ENCODE data around the gene PSMB1.
A peak's percentile ranks its signal among the peaks of the same experiment; 100 is the strongest.

PSMB1 gene

DNA sequence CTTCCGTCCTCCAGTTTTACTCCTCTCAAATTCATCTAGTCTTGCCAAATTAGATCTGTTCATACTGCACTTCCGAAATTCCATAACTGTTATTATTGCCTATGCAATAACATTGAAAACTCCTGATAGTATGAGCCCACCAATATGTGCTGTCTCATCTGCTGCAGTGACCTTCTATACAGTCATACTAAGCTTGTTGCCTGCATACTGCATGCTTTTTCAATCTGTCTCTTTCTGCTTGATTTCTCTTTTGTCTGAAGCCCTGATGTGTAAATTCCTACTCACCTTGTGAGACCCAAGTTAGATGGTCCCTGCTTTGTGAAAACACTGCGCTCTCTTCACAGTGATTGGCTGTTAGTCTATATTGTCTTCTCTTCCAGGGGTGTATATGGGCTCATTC lies 2.2 kb upstream of the PSMB1 start:
- no peak overlapping the region for H3K27ac ChIP-seq
- TF ChIP-seq, protein P1, sequence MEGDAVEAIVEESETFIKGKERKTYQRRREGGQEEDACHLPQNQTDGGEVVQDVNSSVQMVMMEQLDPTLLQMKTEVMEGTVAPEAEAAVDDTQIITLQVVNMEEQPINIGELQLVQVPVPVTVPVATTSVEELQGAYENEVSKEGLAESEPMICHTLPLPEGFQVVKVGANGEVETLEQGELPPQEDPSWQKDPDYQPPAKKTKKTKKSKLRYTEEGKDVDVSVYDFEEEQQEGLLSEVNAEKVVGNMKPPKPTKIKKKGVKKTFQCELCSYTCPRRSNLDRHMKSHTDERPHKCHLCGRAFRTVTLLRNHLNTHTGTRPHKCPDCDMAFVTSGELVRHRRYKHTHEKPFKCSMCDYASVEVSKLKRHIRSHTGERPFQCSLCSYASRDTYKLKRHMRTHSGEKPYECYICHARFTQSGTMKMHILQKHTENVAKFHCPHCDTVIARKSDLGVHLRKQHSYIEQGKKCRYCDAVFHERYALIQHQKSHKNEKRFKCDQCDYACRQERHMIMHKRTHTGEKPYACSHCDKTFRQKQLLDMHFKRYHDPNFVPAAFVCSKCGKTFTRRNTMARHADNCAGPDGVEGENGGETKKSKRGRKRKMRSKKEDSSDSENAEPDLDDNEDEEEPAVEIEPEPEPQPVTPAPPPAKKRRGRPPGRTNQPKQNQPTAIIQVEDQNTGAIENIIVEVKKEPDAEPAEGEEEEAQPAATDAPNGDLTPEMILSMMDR (conservative IDR thresholded peaks at IDR 0.05; ENCODE audit: low read depth): no peak
- POLR2A ChIA-PET (ENCODE audit: low non-redundant PET): no interaction called here
- CTCF ChIA-PET: no interaction called here
- DNase-seq (ENCODE audit: low spot score): no peak

DNA sequence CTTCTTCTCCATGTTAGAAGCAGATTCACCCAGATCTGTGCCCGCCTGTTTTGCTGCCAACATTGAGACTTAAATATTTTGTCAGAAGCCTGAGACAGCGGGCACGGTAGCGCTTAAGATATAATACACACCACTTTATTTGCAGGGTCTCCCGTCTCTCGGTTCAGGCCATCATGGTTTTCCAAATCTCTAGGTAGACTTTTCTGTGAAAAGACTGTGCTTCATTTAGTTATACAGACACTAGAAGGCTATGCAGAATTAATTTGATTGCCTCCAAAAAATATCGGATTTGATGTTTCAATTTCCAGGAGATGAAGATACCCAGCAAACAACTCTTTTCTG lies 1.7 kb upstream of the PSMB1 start:
- CTCF ChIA-PET: no interaction called here
- peak overlapping the region; percentile 81 for H3K27ac ChIP-seq
- TF ChIP-seq, protein P1 (conservative IDR thresholded peaks at IDR 0.05; ENCODE audit: low read depth): no peak
- POLR2A ChIA-PET (ENCODE audit: low non-redundant PET): no interaction called here
- DNase-seq (ENCODE audit: low spot score): no peak

DNA sequence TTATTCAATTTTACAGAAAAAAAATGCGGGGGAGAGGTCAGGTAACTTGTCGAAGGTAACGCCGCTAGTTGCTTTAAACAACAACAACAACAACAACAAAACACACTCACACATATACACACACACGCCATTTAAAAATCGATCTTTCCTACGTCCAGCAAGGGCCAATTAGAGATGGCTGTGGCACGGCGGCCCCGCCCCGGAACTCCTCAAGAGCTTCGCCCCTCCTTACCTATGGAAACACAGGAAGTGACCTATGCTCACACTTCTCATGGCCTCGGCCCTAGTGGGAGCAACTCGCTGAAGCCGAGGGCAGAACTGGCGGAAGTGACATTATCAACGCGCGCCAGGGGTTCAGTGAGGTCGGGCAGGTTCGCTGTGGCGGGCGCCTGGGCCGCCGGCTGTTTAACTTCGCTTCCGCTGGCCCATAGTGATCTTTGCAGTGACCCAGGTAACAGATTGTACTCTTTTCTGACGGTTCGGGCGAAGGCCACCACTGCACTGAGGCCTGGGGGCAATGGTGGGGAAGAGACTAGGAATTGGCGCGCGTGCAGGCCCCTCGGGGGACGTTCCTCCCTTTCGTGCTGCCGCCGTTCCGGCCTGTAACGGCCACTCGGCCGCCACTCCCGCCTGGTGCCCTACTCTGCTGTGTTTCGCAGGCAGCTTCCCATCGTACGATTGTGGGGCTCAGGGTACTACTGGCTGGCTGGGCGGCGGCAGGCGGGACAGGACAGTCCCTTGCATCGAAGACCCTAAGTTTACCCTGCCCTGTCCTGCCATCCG lies 1.1 kb upstream of the PSMB1 start, which contains the start of gene TBP:
TBP (plus strand) TSS at position 357 of the 783 bp plus-strand sequence. CDS start 2,661 bp downstream, outside the sequence.
- POLR2A ChIA-PET (ENCODE audit: low non-redundant PET): no interaction called here
- peak; percentile 96 for DNase-seq (ENCODE audit: low spot score)
- CTCF ChIA-PET: interaction anchor here (0.7 kb wide), 1 partner anchor 367 kb away, joined by 4 read pairs; no protein-coding TSS in a partner anchor
- TF ChIP-seq, protein P1 (conservative IDR thresholded peaks at IDR 0.05; ENCODE audit: low read depth): no peak
- peak within 1 kb of the TSS; percentile 86 for H3K27ac ChIP-seq

DNA sequence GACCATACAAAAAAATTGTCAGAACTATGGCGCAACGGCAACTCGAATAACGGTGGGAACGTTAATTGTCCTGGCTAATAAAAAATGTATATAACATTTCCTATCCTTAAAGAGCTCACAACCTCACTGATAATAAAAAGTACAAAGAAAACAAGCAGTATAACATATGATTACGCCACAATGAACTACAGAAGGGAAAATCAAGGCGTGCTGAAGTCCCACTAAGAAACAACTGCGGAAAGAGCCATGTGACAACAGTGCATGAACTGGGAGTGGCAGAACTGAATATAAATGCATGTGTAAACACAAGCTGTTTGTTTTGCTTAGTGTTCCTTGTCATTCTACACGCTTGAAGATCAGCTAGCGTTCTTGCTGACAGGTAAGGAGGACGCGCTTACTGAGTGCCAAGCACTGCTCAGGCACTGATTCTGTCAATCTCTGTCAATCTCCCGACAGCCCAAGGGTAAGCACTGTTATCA lies 466 bp upstream of the PSMB1 start:
- ChIA-PET CTCF (interaction anchor here (0.7 kb wide), 1 partner anchor 367 kb away, joined by 4 read pairs; no protein-coding TSS in a partner anchor), POLR2A (ENCODE audit: low non-redundant PET) (no interaction called here)
- H3K27ac ChIP-seq: peak overlapping the region; percentile 86
- DNase-seq (ENCODE audit: low spot score): peak; percentile 45
- TF ChIP-seq, protein P1 (conservative IDR thresholded peaks at IDR 0.05; ENCODE audit: low read depth): no peak

DNA sequence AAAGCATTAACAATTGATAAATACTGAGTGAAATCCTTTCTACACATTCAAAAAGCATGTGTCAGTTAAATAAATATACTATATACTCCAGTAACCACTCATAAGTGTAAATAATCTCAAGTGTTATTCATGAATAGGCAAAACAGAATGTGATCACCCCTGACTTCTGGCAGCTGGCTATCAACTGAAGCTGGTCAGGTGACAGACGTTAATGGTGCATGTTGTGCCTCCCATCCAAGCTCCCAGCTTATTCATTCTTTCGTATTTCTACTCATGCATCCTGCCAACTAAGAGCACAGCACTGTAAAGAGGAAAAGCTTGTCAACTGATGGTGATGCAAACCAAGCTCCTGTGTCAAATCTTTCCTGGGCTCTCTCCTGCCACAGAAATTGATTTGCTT lies 7.7 kb downstream of the PSMB1 start:
- ChIA-PET POLR2A (ENCODE audit: low non-redundant PET) (no interaction called here), CTCF (no interaction called here)
- no peak for DNase-seq (ENCODE audit: low spot score)
- TF ChIP-seq, protein P1 (conservative IDR thresholded peaks at IDR 0.05; ENCODE audit: low read depth): no peak
- no peak overlapping the region for H3K27ac ChIP-seq

DNA sequence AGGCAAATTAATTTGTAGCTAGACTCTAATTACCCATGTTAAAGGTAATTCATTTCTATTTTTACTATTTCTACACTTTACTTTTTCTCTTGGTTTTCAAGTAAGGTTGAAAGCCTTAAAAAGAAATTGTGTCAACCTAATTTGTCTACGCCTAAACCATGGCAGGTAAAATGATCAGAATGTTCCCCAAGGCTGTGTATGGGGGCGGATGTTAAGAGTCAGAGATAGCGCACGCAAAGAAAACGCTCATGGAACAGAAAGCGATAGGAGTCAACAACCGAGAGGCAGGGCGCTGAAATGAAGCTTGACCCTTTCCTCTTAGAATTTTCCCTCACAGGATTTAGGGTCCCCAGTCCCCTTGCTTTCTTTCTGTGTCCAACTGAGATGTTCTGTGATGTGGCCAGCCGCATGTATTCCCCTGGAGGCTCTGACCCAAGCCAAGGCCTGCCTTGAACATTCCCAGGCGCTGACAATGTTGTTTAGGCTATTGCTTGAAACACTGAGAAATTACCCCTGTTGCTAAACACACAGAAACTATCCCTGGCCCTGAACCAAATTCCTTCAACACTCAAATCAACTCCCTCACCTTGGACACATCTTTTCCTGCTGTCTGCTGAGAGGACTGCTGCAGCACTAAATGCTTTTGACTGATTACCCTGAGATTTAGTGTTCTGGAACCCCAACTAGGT lies 10.9 kb downstream of the PSMB1 start:
- no peak overlapping the region for H3K27ac ChIP-seq
- CTCF ChIA-PET: no interaction called here
- no peak for DNase-seq (ENCODE audit: low spot score)
- TF ChIP-seq, protein P1 (conservative IDR thresholded peaks at IDR 0.05; ENCODE audit: low read depth): no peak
- POLR2A ChIA-PET (ENCODE audit: low non-redundant PET): no interaction called here

Measured in RWPE1 (cell line).